Endothelial cell of umbilical vein (primary cell): Measurements from ENCODE around the gene NRSN1. TPM values are rescaled to one million over a fixed set of nuclear protein-coding genes. Genes with fewer than 3 reads are reported as not detected.

Source experiments
- BruUV-seq: library from RNA; stranded (reverse); fragments of 400-500 nt; replicated peaks from 2 replicates; lab custom pipeline; 2021; lab: Mats Ljungman, UMichigan
- CTCF ChIA-PET: fragments of 300-600, 350-600 bp; sonication (Branson Sonifier 250); formaldehyde crosslinking; loops from one replicate; lab custom pipeline; 2021; ENCODE audit warnings: antibody characterized with exemption, inconsistent platforms; lab: Charles Lee
- POLR2A ChIA-PET: fragments of 300-600, 350-600 bp; sonication (Branson Sonifier 250); formaldehyde crosslinking; loops from one replicate; lab custom pipeline; 2021; ENCODE audit warnings: antibody characterized with exemption, inconsistent platforms; lab: Charles Lee
- DNase-seq: peaks from one replicate; pipeline ENCODE4 v3.0.0-alpha.2; 2011; ENCODE audit warnings: low read depth, low spot score
- FAIRE-seq: peaks from 2 replicates; lab custom pipeline; 2011; peaks lifted over from hg19 to GRCh38; lab: Jason Lieb, UNC
- H2AFZ ChIP-seq: 2 replicates; pipeline ENCODE4 v1.6.0; 2012; ENCODE audit warnings: low read depth, low read length, control low read depth, inconsistent platforms
- H3K27ac ChIP-seq: 2 replicates; pipeline ENCODE4 v1.5.1; 2011; ENCODE audit warnings: low read depth, mild to moderate bottlenecking, control low read depth, low read length, moderate library complexity; ENCODE audit not compliant: insufficient read depth
- H3K27me3 ChIP-seq, 2 experiments: 2 replicates each; pipeline versions ENCODE4 v1.6.0 to v1.6.1; 2011; ENCODE audit warnings: low read length in 2 of 2, mixed read lengths in 1 of 2; ENCODE audit not compliant: control insufficient read depth in 2 of 2, insufficient read depth in 2 of 2
- H3K36me3 ChIP-seq, 2 experiments: 2 replicates in 1 of 2; 3 replicates in 1 of 2; pipeline ENCODE4 v1.5.1; 2011; ENCODE audit warnings: low read length in 2 of 2, mild to moderate bottlenecking in 1 of 2, moderate library complexity in 1 of 2; ENCODE audit not compliant: control insufficient read depth in 2 of 2, insufficient read depth in 2 of 2; ENCODE audit errors: extremely low read depth in 1 of 2
- H3K4me1 ChIP-seq: 3 replicates; pipeline ENCODE4 v1.5.1; 2011; ENCODE audit warnings: mild to moderate bottlenecking, low read length; ENCODE audit not compliant: control insufficient read depth, insufficient read depth; ENCODE audit errors: extremely low read depth
- H3K4me2 ChIP-seq: 2 replicates; pipeline ENCODE4 v1.6.1; 2011; ENCODE audit warnings: low read length, control low read depth, mixed read lengths; ENCODE audit not compliant: insufficient read depth
- H3K4me3 ChIP-seq, 3 experiments: fragments of 200-600 bp in 1 of 3; sonication (generic), shearing (Covaris generic) in 1 of 3; replicated peaks in 1 of 3; 2 replicates each; pipeline ENCODE4 v1.5.1; 2011 to 2016; ENCODE audit warnings: control low read depth in 3 of 3, low read length in 3 of 3, mild to moderate bottlenecking in 2 of 3, inconsistent platforms in 1 of 3, low read depth in 1 of 3, moderate library complexity in 1 of 3; ENCODE audit not compliant: insufficient read depth in 1 of 3
- H3K79me2 ChIP-seq: 2 replicates; pipeline ENCODE4 v1.6.0; 2012; ENCODE audit warnings: low read length, inconsistent platforms; ENCODE audit not compliant: control insufficient read depth, insufficient read depth
- H3K9ac ChIP-seq: replicated peaks from 2 replicates; pipeline ENCODE3; 2011; ENCODE audit warnings: low read length, control low read depth; ENCODE audit not compliant: insufficient read depth; ENCODE audit errors: extremely low read depth
- H3K9me1 ChIP-seq: replicated peaks from 3 replicates; pipeline ENCODE4 v1.6.0; 2011; ENCODE audit warnings: mild to moderate bottlenecking, low read length; ENCODE audit not compliant: control insufficient read depth, insufficient read depth; ENCODE audit errors: extremely low read depth
- H3K9me3 ChIP-seq: replicated peaks from 2 replicates; pipeline ENCODE4 v1.5.1; 2012; ENCODE audit warnings: low read length, inconsistent platforms; ENCODE audit not compliant: control insufficient read depth, insufficient read depth
- H4K20me1 ChIP-seq: replicated peaks from 2 replicates; pipeline ENCODE3; 2011; ENCODE audit warnings: mild to moderate bottlenecking, low read length; ENCODE audit not compliant: control insufficient read depth, insufficient read depth; ENCODE audit errors: extremely low read depth
- CTCF ChIP-seq, 2 donors: IDR thresholded peaks; 1 replicate in 1 of 2; 2 replicates in 1 of 2; pipeline ENCODE4 v1.5.1; 2011; ENCODE audit warnings: low read length in 2 of 2, mild to moderate bottlenecking in 2 of 2, moderate library complexity in 2 of 2, control low read depth in 1 of 2, inconsistent platforms in 1 of 2, low read depth in 1 of 2; ENCODE audit not compliant: insufficient read depth in 1 of 2; ENCODE audit errors: extremely low read depth in 1 of 2
- EZH2 ChIP-seq: IDR thresholded peaks from 2 replicates; pipeline ENCODE4 v1.6.1; 2012; ENCODE audit warnings: borderline replicate concordance, low read depth, mild to moderate bottlenecking, moderate library complexity, low read length, inconsistent platforms; ENCODE audit not compliant: severe bottlenecking
- FOS ChIP-seq: IDR thresholded peaks from 2 replicates; pipeline ENCODE4 v1.6.1; 2011; ENCODE audit warnings: mild to moderate bottlenecking, low read length, moderate library complexity, borderline replicate concordance; ENCODE audit not compliant: insufficient read depth
- GATA2 ChIP-seq: IDR thresholded peaks from 2 replicates; pipeline ENCODE4 v1.7.0; 2011; ENCODE audit warnings: low read depth, mild to moderate bottlenecking, moderate library complexity, mixed read lengths, low read length; ENCODE audit not compliant: insufficient read length, insufficient read depth
- JUN ChIP-seq: IDR thresholded peaks from 2 replicates; pipeline ENCODE4 v1.6.1; 2011; ENCODE audit warnings: borderline replicate concordance, low read depth; ENCODE audit not compliant: insufficient read length, insufficient read depth
- MAX ChIP-seq: IDR thresholded peaks from 2 replicates; pipeline ENCODE4 v1.6.1; 2011; ENCODE audit not compliant: insufficient read depth, insufficient read length
- MYC ChIP-seq: IDR thresholded peaks from one replicate; pipeline ENCODE4 v1.6.1; 2011; ENCODE audit warnings: mild to moderate bottlenecking, low read depth, low read length
- POLR2A ChIP-seq: IDR thresholded peaks from 2 replicates; pipeline ENCODE4 v1.6.1; 2012; ENCODE audit warnings: low read depth, mild to moderate bottlenecking, control low read depth, low read length
- POLR2AphosphoS5 ChIP-seq: IDR thresholded peaks from 2 replicates; pipeline ENCODE4 v1.6.1; 2012; ENCODE audit warnings: low read depth, mild to moderate bottlenecking, control low read depth, low read length, moderate library complexity; ENCODE audit not compliant: insufficient read depth
- dilution Hi-C: fragments of 300-500 bp; cut with MboI; formaldehyde crosslinking; loops from one replicate; pipeline ENCODE4 v1.15.0; 2019; ENCODE audit warnings: low sequenced_read_pairs; ENCODE audit not compliant: extremely low pct_ligation_motif_present
- intact Hi-C: fragments of 100-400 bp; cut with micrococcal nuclease; formaldehyde crosslinking; loops from one replicate; pipeline ENCODE4 v1.10.0; 2022
- polyA plus RNA-seq, 4 experiments: library from polyadenylated mRNA; depleted of rRNA in 3 of 4; stranded (reverse) in 3 of 4; unstranded in 1 of 4; fragments of >200 nt; gene quantifications; 2 replicates each; pipeline versions ENCODE4 v1.2.1 to v1.2.3, GENCODE V29; 2011 to 2012; ENCODE audit warnings: missing spikeins in 1 of 4
- total RNA-seq: library from RNA; stranded (reverse); gene quantifications from 2 replicates; pipeline ENCODE4 v1.2.3, GENCODE V29; 2021

Gene NRSN1
- total and polyA plus RNA-seq, 2 donors (not counting 3 experiments of a cell fraction or from before 2014, with no cell fraction given) = not detected

- Histone ChIP-seq H3K9ac (no peak overlapping the region), H3K4me2 (no peak overlapping the region), H2AFZ (no peak overlapping the region), H3K27ac (no peak overlapping the region), H3K9me3 (no peaks in the 10 kb centered on the region), H3K9me1 (no peaks in the 10 kb centered on the region), H3K4me1 (no peaks in the 10 kb centered on the region), H4K20me1 (no peaks in the 10 kb centered on the region), H3K27me3 (no peaks in the 10 kb centered on the region), H3K36me3 (no peaks in the 10 kb centered on the region), H3K79me2 (no peaks in the 10 kb centered on the region), H3K4me3 (no peak overlapping the region)
- BruUV-seq = no TSS peak
- dilution Hi-C loops (no loop called here), intact Hi-C loops (no loop called here)
- TF ChIP-seq POLR2AphosphoS5 (no peak), MYC (no peak), CTCF (IDR thresholded peaks at IDR 0.05; ENCODE audit: extremely low read depth in 1 of 2, insufficient read depth in 1 of 2, low read depth in 1 of 2, low read length in 2 of 2) (no peak), EZH2 (no peak), POLR2A (no peak), JUN (no peak), MAX (no peak), FOS (no peak), GATA2 (no peak)
- DNase-seq (no peak), FAIRE-seq (no peak)
- CTCF ChIA-PET = no interaction called here
- POLR2A ChIA-PET = no interaction called here
Measured at GRCh38 chr6:24099181-24099580, 26.8 kb upstream of the NRSN1 start.
